GM12874 (cell line): ENCODE results near the gene CASP12.

ENCODE experiments used
- TF ChIP-seq, protein P1 (sequence below): IDR thresholded peaks from 2 replicates; pipeline ENCODE4 v1.5.1; 2011; ENCODE audit warnings: low read depth, mild to moderate bottlenecking, control low read depth, low read length, moderate library complexity; ENCODE audit not compliant: insufficient read depth

CASP12 gene

DNA sequence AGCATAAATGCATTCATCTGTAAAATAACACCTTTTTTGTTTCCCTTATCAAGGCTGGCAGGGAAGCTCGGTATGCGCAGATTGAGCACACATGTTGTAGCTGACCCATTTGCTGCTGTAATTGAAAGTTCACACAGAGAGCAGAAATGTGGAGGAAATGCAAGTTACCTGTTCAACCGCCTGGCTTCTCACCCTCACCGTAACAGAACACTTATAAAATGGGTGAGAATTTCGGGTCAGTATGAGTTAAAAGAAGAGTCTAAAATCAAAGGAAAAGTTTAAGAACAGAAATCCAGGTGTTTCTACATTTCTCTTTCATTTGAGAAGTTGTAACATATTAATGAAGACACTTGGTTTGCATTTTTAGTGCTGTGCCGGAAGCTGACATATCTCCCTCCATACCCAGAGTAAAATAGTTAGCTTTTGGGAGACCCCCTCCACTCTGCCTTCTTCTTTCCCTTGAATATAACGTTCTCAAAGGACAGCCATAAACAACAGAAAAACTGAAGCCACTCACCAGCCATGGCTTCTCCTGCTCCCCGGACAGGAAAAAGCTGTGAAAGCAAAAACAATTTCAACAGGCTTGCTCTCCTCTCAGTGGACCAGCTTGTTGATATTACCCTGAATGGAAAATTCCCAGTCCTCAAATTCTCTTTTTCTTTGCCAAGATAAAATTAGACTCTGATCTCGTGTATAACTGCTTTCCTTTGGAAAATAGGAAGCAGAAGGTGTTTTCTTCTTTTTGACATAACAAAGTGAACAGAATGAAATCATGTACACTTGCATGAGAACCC, at the start of gene CASP12:
Gene CASP12, minus strand, starts transcription at position 570 of the 794 bp plus-strand sequence.
- TF ChIP-seq, protein P1, sequence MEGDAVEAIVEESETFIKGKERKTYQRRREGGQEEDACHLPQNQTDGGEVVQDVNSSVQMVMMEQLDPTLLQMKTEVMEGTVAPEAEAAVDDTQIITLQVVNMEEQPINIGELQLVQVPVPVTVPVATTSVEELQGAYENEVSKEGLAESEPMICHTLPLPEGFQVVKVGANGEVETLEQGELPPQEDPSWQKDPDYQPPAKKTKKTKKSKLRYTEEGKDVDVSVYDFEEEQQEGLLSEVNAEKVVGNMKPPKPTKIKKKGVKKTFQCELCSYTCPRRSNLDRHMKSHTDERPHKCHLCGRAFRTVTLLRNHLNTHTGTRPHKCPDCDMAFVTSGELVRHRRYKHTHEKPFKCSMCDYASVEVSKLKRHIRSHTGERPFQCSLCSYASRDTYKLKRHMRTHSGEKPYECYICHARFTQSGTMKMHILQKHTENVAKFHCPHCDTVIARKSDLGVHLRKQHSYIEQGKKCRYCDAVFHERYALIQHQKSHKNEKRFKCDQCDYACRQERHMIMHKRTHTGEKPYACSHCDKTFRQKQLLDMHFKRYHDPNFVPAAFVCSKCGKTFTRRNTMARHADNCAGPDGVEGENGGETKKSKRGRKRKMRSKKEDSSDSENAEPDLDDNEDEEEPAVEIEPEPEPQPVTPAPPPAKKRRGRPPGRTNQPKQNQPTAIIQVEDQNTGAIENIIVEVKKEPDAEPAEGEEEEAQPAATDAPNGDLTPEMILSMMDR, result no peak

DNA sequence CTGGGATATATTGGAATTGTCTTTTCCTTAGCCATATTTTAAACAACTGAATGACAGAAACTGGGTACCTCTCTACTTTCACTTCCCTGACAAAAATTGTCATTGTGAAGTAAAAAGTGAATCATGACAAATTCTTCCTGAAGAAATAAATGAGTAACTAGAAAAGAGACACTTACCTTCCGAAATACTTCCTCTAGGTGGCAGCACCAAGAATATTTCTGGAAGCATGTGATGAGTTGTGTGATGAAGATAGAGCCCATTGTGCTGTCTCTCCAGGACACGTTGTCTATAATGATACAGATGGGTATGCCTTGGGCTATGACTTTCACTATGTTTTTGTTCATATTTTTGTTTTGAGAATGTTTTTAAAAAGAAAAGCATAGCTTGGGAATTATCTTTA, 48.6 kb upstream of the CASP12 start:
- TF ChIP-seq, protein P1, result peak; percentile 37; the same call in 1 of the 2 replicates

DNA sequence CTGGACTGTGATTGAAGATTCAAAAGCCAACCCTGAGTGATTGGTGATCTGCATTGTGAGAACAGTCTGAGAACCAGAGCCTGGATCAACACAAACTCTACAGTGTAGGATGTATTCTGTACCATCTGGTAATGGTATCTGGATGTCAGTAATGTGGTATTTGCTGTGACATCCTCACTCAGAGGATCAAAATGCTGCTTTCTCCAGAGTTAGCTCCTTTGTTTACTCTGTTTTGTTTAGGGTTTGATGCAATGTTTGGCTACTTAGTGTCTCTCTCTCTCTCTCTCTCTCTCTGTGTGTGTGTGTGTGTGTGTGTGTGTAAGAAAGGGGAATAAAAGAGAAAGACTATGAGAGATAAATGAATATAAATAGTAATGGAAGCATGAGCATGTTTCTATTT, 45.8 kb upstream of the CASP12 start:
- TF ChIP-seq, protein P1, result no peak

DNA sequence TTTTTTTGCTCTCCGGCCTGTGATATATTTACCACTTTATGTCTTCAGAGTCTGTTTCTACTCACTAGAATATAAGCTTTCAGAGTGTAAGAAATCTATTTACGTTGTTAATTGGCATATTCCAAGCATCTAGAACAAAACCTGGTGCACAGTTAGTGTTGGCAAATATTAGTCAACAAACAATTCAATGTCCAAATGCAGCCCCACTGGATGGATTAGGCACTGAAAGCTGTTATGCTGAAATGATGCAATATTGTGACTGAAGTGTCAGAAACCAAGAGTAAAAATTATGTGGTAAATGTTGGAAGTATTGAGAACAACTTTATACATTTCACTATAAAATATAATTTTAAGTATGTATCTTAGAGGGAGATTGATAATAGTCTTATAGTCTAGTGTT, 45.3 kb upstream of the CASP12 start:
- TF ChIP-seq, protein P1, result no peak

DNA sequence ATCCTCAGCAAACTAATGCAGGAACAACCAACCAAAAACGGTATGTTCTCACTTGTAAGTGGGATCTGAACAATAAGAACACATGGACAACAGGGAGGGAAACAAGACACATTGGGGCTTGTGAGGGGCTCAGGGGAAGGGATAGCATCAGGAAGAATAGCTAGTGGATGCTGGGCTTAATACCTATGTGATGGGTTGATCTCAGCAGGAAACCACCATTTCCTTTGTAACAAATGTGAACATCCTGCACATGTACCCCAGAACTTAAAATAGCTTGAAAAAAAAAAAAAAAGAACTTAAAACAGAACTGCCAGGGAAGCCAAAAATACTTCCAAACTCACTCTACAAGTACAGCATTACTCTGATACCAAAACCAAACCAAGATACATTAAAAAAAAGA, 36.3 kb upstream of the CASP12 start:
- TF ChIP-seq, protein P1, result no peak

DNA sequence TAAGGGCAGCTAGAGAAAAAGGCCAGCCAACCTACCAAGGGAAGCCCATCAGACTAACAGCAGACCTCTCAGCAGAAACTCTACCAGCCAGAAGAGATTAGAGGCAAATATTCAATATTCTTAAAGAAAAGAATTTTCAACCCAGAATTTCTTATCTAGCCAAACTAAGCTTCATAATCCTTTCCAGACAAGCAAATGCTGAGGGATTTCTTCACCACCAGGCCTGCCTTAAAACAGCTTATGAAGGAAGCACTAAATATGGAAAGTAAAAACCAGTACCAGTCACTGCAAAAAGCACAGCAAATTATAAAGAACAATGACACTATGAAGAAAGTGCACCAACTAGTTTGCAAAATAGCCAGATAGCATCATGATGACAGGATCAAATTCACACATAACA, 30.6 kb upstream of the CASP12 start:
- TF ChIP-seq, protein P1, result no peak

DNA sequence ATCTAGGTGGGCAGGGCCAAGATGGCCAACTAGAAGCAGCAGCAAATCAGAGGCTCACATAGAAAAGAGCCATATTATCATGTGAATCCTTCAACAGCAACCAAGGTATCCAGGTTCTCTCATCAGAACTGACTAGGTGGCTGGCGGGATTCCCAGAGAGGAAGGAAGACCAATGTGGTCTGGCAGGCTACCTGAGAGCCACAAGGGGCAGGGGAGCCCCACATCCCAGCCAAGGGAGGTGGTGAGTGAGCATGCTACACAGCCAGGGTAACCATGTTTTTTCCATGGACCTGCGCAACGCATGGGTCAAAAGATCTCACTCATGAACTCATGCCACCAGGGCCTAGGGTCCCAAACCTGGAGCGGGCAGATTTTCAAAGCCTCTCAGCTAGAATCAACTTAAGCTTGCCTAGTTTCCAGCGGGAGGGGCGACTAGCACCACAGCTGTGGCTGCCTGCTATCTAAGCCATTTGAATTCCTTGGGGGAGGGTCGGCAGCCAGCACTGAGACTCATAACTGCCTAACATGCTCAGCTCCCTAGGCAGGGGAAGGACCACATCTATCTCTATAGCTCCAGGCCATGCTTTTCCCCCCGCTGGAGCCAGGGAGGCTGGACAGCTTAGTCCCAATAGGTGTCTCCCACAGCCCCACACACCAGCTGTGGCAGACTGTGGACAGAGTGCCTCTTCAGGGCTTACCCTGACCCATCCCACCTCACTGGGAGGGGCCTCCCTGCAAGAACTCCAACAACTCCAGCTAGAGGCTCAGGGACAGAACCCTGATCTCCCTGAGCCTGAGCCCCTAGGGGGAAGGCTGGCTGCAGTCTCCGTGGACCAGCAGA, 28.7 kb upstream of the CASP12 start:
- TF ChIP-seq, protein P1, result no peak
